H1 (cell line): ENCODE results near the gene UBE3C. TPM values are rescaled to one million over a fixed set of nuclear protein-coding genes. Genes with fewer than 3 reads are reported as not detected.

Source experiments
- polyA plus RNA-seq, 7 experiments: library from polyadenylated mRNA; depleted of rRNA in 3 of 7; stranded (reverse) in 5 of 7; unstranded in 2 of 7; fragments of >200 nt in 5 of 7; fragments of 200-250 nt in 2 of 7; gene quantifications; 1 replicate in 5 of 7; 2 replicates in 1 of 7; 4 replicates in 1 of 7; pipeline versions ENCODE4 v1.2.1 to v1.2.3, GENCODE V29; 2011 to 2013; ENCODE audit warnings: missing spikeins in 2 of 7, mixed read lengths in 2 of 7
- small RNA-seq: library from polyadenylated mRNA; stranded (forward); fragments of <200 nt; extraction: miRNeasy Mini kit (QIAGEN cat#:217004); gene quantifications from one replicate; pipeline ENCODE3, GENCODE V24; 2013; ENCODE audit not compliant: insufficient read depth
- total RNA-seq: library from RNA; stranded (reverse); fragmentation: NEBNext Ultra II Directional; extraction: Animal tissue kit (Norgen Biotek cat#: 25700); gene quantifications from 2 replicates; pipeline ENCODE4 v1.2.1, GENCODE V29; 2021

The UBE3C gene
- total and polyA plus RNA-seq, 2 of the 8 experiments (the other 6 are each of a cell fraction or from before 2014, with no cell fraction given): 32.0 to 54.1 TPM

Small RNA genes lying within 50 kb of the gene (small RNA-seq; reads per million reads assigned to genes)
- not detected for gene AC004975.1

Other genes with a start within 250 kb of the UBE3C start
- 62.9 and 70.4 TPM in 2 replicates for gene LMBR1, start 245.7 kb upstream of the UBE3C start, total RNA-seq
- 15.1 and 17.6 TPM in 2 replicates for gene LMBR1, start 245.7 kb upstream of the UBE3C start, polyA plus RNA-seq (2011; rRNA removed)
- 29.1 and 31.6 TPM in 2 replicates for gene NOM1, start 189.2 kb upstream of the UBE3C start, total RNA-seq
- 10.6 and 16.7 TPM in 2 replicates for gene NOM1, start 189.2 kb upstream of the UBE3C start, polyA plus RNA-seq (2011; rRNA removed)
- 0.39 and 0.52 TPM in 2 replicates for gene MNX1, start 128.3 kb upstream of the UBE3C start, total RNA-seq
- gene MNX1, start 128.3 kb upstream of the UBE3C start, polyA plus RNA-seq (2011; rRNA removed): not detected in 2 replicates
- gene DNAJB6, start 198.1 kb downstream of the UBE3C start, total RNA-seq: 270 and 295 TPM in 2 replicates
- 117 and 166 TPM in 2 replicates for gene DNAJB6, start 198.1 kb downstream of the UBE3C start, polyA plus RNA-seq (2011; rRNA removed)